RPMI8226 (cell line): Measurements from ENCODE around the gene MC2R.

Source experiments
- DNase-seq: peaks from one replicate; pipeline ENCODE4 v3.0.0-alpha.2; 2015

MC2R gene

DNA sequence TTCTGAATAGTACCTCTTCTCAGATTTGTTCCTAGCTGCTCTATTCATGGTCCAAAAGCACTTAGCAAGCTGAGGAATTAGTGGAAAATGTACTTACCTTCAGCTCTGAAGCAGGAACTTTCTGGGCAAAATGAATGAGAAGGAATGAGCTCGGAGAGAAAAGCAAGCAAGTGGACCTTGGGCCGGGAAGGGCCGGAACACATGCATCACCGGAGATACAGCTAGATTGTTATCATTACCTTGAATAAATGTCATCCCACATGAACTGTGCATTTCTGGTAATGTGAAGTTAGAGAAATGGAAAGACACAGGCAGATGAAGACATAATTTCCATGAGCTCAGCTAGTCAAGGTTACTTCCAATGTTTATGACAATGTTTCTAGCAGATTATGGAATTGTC lies at the start of gene MC2R:
TSS of gene MC2R (minus strand) at position 146 of the 400 bp plus-strand sequence. CDS start 30,018 bp downstream, outside the sequence.
- no peak for DNase-seq

DNA sequence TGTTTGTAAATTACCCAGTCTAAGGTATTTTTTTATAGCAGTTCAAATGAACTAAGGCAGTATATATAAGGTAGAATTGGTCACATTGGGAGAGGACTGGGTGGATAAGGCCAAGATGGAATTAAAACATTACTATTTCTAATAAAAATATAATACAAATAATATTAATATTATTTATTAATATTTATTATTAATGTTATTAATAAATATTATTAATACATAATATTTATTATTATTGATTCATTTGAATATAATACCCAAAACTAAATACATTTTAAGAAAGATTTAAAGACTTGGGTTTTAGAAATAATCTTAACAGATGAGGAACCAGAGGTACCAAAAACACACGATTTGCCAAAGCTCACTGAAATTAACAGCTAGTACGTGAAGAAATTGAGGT lies 30.5 kb upstream of the MC2R start:
- no peak for DNase-seq

DNA sequence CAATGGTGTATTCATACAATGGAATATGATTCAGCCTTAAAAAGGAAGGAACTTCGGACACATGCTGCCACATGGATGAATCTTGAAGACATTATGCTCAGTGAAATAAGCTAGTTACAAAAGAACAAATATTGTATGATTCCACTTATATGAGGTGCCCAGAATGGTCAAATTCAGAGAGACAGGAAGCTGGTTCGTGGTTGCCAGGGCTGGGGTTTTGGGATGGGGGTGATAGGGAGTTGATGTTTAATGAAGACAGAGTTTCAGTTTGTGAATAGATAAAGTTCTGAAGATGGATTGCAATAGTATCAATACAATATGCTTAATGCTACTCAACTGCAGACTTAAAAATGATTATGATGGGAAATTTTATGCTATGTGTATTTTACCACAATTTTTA lies 28.0 kb upstream of the MC2R start:
- no peak for DNase-seq

DNA sequence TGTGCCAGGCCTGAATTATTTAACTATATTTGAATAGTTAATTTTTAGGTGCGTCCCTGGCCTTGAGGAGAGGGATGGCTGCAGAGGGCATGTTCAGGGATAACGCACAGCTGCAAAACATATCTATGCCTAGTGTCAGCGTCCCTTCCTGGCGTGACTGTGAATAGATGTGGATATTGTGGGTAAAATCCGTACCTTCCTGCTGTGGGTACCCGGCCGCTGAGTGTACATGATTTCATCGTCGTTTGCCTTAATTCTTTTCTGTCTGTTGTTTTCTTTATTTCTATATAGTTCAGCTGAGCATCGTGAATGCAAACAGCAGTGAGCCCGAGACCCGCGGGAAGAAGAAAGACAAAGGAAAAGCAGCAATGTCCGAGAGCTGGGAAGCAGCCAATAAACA lies 25.0 kb upstream of the MC2R start:
- DNase-seq, result no peak

DNA sequence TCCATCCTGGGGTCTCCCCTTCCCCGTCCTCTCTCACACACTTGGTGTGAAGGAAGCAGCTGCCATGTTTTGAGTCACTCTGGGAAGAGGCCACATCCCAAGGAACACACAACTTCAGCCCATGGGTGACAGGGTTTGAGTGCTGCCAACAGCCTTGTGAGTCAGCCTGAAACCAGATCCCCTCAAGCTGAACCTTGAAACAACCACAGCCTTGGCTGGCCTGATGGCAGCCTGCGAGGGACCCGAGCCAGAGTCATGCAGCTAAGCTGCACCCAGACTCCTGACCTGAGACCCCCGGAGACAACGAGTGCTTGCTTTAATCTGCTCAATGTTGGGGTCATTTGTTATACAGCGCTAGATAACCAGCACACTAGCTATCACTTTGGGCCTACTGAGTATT lies 19.3 kb upstream of the MC2R start:
- DNase-seq, result no peak

DNA sequence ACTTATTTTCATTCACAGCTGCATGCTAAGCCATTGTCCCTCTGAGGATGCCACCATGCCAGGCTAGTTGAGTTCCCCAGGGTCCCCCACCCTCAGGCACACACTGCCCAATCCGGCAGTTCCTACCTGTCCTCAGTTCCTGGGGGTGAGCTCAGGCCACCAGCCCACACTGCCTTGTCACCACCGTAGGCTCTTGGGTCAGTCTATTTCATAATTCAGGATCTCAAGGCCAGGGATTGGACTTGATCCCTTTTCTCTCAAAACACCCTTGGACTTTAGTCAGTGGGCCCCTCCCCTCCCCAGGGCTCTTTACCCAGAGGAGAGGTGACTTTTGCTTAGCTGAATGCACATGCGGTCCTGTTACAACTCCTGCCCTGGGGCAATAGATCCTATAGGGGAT lies 18.7 kb upstream of the MC2R start:
- DNase-seq, result no peak

DNA sequence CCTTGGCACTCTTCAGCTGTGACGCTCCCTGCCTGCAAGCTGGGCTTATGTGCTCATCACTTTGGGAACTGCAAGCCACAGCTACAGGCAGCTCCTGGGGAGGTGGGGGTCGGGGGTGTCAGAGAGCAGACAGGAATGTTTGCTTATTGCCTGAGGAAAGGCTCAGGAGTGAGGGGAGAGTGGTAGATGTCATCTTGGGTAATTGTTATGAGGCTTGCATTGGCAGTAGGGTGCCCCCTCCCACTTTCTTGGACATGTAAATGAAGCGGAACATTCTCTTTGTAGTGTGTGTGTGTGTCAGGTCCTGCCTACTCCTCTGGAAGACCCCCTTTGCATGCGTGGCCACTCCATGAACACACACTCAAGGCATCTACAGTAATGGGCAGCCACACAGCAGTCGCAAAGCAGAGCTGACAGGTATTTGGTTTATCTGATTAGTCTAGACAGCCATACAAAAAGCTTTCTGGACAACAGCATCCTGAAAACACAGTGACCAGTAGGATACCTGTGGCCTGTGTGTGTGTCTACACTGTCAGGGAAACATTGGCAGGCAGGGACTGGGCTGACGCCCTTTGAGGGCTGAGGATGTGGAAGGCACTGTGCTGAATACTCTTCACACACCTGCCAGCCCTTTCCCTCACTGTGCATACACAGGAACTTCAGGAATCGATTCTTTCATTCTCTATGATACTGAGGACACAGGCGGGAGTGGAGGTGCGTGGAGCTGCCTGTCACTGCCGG lies 17.1 kb upstream of the MC2R start:
- DNase-seq, result no peak

DNA sequence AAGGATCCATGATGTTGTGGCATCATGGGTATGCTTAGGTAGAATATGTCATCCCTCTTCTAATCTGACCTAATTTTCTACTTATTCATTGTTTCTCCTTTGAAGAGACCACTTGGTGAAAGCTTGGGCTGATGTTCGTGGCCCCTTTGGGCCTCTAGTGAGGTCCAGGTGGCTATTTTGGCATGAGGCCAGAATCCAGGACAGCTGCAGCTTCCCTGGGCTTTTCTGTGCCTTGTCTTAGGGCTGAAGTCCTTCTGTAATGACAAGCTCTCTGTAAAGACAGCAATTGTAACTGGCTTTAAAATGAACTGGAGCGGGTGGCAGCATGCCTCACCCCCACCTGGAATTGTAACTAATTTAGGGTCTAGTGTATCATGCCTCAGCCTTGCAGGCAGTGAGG lies 15.6 kb upstream of the MC2R start:
- DNase-seq, result no peak

DNA sequence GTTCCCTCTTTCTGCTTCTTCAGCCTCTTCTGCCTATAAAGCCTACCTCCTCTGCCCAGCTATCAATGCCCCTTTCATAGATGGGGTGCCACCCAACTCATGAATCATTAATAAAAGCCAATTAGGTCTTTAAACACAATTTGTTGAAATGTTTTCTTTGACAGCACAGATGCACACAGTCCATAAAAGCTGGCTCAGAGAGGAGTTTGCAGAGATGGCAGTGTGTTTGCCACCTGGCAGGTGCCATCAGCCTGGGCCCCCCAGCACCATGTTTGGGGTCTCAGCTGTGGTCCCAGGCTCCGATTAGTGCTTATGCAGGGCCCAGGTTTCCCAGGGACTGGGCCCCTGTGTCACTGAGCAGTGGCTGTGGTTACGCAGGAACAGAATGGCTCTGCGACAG lies 7.9 kb upstream of the MC2R start:
- no peak for DNase-seq

DNA sequence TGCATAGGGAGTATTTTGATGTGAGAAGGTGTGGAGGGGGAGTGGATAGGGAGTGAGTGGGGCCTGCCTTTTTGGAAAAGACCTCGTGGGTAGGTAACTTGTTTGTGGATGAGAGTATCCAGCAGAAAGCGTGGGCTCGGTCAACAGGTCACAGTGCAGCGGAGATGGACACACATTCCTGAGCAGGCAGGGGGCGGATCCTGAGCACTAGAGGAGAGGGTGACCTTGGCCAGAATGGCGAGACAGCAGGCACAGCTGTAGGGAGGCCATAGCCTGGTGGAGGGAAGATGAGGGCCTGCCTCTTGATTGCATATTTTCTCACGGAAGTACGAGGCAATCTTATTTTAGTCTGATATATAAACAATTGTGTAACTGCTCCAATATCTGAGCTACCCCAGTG lies 3.6 kb upstream of the MC2R start:
- no peak for DNase-seq

DNA sequence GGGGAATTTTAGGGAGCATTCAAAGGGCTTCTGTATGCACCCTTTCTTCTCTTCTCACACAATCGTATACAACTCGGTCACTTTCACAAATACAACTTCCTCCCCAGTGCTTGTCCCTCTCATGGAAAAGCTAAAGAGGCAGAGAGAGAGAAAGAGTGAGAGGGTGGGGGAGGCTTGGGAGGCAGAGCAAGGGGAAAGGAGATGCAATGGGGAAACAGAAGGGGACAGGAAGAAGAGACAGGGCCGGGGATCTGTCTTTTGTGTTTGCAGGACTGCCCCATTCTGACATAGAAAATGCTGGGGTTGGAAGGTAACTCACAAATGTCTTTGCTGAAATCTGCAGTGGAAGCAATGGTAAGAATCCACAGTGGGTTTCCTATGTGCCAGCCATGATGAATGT lies 2.1 kb upstream of the MC2R start:
- no peak for DNase-seq

DNA sequence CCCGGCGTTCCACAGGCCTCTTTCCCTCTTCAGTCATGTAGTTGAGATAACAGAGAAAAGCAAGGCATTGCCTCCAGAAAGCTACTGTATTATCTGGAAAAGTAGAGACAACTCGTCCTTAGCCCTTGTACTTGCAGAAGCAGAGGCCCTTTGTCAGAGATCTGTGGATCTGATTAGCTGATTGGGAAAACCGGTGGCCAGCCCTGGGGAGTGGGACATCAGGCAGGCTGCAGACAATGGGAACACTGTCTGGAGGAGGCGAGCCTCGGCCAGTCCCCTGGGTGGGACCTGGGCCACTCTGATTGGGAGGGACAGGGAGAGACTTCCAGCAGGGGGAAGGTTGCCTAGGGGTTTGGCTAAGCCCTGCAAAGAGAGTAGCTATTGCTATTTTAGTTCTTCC lies 1.2 kb upstream of the MC2R start:
- no peak for DNase-seq

DNA sequence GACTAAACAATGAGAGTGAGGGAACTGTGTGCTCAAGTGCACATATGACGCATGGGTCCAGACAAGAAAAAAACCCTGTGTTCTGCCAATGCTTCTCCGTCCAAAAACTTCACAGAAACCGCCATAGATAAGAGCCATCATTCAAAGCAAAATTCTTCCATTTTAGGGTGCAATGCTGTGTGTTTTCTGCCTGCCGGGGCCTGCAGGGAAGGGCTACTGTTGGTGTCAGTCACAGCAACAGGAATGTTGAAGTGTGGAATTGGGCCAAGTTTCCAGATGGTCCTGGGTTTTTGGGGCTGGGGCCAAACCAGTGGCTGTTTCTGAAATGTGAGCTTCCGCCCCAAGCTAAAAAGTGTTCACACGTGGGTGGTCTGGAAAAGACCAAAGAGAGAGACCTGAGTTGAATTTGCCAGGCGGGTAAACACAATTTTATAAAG lies 677 bp upstream of the MC2R start:
- no peak for DNase-seq

DNA sequence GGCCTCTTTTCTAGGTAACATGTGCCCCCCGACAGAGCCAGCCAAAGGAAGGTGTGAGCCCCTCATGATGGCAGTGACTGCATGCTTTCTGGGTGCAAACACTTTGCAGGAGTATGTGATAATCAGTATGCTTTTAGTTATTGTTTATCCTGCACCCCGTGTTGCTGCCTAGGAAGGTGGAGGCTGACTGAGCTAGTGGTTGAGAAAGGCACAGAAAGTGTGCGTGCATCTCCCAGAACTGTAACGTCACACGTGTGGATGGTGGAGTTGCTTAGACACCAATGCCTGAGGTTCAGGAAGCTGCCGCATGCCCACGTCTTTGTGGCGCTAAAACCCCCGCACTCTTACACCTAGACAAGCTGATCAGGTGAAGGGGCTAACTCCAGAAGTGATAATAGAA lies 580 bp downstream of the MC2R start:
- no peak for DNase-seq

DNA sequence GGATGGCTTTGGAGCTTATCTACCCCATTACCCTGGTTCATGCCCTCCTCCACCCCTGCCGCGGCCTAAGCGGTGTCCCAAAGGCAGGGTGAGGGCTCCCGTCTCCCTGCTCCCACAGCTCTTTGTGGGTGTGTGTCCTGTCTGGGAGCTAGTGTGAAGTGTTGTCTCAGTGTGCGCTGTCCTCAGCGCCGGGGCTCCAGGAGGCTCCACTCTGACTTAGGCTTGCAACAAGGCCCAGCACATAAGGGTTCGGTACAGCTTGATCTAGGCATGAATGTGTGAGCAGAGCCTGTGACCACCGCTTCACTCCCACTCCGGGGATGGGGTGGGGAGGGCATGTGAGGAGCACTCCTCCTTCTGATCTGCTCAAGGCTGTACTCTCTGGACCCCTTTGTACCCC lies 1.2 kb downstream of the MC2R start:
- DNase-seq, result no peak

DNA sequence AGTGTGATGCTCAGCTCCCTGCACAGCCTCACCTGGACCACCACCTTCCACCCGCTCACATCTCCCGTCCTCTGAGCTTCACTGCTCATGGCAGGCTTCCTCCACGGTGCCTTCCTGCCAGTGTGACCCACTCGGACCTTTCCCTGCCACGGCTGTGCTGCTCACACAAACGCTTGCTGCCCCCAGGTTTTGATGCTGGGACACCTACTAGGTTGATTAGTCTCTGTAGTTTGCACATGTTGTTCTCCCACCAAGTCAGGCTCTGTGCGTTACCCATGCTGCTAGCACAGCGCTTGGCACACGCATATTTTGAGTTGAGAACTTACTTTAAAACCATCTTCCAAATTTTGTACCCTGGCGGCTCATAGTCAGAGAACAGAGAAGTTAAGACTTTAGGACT lies 2.1 kb downstream of the MC2R start:
- DNase-seq, result no peak

DNA sequence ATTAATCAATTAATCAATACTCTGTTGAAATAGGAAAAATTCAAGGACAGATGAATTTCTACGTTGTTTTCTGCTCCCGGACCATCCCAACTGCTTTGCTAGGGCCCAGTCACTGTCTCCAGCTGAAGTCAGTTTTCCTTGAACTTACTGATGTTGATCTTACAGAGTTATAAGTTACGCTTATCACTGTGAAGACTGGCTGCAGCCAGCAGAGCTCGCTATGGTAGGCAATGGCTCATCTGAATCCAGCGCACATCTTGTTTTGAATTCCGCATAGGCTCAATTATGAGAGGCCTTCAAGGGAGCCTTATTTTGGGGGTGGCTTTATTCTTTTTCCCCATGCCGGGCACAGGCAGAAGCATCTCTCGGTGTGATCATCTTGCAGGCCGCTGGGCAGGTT lies 2.7 kb downstream of the MC2R start:
- no peak for DNase-seq

DNA sequence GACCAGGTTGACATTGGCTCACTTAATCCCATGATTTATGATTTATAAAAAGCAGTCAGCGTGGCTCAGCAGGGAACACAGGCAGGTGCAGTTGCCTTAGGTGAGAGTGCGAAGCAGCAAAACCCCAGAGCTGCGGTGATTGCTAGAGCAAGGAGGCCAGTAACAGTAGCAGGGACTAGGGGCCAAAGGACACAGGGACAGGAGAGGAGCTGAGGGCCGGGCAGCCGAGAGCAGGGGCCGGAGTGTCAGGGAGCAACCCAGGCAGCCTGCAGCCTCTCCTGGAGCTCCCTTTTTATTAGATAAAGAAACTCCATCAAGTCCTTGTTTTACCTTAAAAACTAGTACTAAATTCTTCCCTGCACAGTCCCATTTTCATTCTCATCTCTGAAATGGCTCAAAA lies 4.3 kb downstream of the MC2R start:
- no peak for DNase-seq

DNA sequence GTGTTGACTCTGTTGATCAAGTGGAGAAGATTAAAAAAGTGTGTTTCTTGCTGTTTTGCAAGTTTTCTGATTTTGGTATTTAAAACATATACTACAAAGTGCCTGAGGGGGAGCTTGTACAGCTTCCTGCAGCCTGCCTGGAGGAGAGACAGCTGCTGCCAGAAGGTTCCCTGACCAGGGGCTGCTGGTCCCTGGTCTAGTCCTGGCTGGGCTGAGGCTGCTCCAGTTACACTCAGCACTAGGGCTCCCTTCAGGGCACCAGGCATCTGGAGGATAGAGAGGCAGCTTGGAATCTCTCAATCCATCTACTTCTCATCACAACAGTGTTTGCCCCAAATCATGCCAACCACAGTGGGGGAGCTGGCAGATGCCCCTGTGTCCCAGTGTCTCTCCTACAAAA lies 4.8 kb downstream of the MC2R start:
- no peak for DNase-seq

DNA sequence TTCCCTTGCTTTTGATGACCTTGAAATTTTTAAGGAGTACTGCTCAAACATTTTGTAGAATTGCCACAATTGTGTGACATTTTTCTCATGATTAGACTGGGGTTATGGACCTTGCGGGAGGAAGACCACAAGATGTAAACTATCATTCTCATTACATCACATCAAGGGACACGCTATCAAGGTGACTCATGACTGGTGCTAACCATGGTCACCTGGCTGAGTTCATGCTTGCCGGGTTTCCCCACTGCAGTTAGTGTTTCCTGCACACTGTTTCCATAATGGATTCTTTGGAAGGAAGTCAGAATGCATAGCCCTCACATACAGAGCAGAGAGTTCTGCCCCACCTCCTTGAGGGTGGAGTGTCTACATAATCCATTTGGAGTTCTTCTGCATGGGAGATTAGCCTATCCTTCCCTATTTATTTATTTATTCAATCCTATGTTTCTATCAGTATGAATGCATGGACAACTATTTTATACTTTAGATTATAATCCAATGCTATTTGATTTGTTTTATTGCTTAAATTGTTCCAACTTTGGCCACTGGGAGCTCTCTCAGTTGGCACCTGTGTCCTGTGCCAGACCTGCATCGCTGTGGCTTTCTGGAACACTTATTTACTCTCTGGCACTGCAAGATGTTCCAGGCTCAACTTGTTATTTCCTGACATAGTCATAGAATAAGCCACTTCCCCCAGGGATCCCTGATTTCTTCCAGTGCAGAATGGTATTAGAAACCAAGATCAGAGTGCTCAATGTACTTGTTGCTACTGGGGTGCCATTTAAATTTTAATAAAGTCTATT lies 6.0 kb downstream of the MC2R start:
- no peak for DNase-seq

DNA sequence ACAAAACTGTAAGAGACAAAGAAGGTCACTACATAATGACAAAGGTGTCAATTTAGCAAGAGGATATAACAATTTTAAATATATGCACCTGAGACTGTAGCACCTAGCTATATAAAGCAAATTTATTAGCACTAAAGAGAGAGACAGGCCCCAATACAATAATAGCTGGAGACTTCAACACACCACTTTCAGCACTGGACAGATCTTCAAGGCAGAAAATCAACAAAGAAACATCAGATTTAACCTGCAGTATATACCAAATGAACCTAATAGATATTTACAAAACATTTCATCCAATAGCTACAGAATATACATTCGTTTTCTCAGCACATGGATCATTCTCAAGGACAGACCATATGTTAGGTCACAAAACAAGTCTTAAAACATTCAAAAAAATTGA lies 14.7 kb downstream of the MC2R start:
- DNase-seq, result no peak

DNA sequence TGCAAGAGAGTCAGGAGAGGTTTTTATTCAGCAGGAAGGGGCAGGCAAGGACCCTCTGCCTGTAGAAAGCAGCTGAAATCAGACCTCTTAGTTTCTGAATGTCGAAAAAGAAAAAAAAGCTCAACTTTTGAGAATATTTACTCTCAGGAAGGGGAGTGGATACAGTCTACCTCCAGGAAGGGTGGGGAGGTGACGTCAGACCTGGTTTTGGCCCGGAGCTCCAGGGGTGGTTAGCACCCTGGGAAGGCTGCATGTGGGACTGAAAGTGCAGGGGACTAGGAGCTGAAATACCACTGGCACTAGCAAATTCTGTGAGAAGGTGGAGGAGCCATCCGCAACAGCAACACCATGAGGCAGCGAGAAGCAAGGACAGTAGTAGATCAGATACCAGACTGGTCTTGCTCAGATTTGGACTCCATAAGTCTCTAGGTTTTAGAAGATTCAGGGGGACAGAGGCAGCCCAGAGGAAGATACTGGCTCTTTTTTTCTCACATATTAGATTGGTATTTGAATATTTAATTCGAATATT lies 19.8 kb downstream of the MC2R start:
- peak; percentile 29 for DNase-seq

DNA sequence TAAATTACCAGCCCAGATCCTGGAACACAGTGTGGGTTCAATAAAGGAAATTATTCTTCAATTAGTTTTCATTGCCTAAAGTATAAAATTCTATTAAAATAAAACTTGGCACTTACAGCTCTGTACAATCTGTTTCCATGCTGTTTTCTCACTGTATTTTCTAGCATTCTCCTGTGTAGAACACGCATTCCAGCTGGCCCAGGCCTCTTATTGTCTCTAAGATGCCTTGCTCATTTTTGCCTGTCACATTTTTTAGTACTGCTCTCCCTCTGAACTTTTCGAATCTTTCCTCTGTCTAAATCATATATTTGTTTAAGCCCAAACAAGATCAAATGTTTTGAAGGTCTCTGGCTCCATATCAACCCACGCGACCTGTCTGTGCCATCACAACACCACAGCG lies 20.8 kb downstream of the MC2R start:
- no peak for DNase-seq

DNA sequence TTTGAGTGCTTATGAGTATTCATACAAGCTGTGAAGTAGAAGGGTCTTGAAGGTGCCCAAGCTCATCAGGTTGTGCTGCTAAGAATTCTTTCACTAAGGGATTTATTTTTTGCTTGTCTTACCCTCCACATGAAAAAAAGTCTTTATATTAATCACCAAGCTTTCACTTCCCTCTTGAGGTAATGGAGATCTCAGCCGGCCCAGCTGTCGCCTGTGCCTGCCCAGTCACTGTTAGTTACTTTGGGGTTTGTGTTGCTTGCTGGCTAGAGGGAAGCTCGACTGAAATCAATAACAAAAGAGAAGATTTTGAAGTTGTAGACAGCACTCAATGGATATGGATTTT lies 21.9 kb downstream of the MC2R start:
- DNase-seq, result peak; percentile 70

DNA sequence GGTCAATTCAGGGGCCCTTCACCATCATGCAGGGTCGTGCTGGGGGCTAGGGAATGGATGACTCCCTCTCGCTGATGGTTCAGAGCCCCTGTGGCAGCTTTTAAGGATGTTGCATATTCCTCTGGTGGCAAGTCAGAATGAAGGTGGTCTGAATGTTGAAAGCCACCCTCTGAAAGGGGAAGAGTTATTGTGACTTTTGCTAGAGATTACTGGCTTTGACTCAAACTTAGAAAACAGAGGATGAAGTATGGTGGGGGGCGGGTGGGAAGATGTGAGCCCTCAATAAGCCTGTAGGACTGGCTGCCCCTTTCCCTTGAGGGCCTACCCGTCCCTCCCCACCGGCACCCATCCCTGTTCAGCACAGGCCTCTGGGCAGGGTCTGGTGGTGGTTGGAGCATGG lies 23.2 kb downstream of the MC2R start:
- no peak for DNase-seq
